ENCODE results near the gene BACE1-AS. TPM values are rescaled to one million over a fixed set of nuclear protein-coding genes. Genes with fewer than 3 reads are reported as not detected.

BACE1-AS gene
- total RNA-seq: 1.8 and 2.5 TPM in 2 replicates

DNA sequence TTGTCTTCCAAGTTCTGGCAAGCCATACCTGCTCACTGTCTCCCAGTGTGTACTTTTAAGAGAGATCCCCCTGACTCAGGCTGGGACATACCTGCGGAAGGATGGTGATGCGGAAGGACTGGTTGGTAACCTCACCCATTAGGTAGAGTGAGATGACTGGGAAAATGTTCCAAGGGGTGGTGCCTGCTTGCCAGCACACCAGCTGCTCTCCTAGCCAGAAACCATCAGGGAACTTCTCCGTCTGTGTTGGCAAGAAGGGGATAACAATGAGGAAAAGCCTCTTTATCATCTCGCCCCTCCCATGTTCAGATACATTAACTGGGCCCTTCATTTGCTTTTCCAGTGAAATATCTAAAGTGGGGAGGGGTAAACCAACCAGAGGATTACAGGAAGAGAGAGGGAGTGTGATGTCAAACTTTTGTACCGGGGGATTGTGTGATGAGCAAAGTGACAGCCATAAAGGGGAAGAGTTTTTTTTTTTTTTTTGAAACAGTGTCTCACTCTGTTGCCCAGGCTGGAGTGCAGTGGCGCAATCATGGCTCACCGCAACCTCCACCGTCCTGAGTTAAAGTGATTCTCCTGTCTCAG lies at the start of gene BACE1-AS:
Gene BACE1-AS (plus strand): TSS at position 538 of the 588 bp plus-strand sequence.

DNA sequence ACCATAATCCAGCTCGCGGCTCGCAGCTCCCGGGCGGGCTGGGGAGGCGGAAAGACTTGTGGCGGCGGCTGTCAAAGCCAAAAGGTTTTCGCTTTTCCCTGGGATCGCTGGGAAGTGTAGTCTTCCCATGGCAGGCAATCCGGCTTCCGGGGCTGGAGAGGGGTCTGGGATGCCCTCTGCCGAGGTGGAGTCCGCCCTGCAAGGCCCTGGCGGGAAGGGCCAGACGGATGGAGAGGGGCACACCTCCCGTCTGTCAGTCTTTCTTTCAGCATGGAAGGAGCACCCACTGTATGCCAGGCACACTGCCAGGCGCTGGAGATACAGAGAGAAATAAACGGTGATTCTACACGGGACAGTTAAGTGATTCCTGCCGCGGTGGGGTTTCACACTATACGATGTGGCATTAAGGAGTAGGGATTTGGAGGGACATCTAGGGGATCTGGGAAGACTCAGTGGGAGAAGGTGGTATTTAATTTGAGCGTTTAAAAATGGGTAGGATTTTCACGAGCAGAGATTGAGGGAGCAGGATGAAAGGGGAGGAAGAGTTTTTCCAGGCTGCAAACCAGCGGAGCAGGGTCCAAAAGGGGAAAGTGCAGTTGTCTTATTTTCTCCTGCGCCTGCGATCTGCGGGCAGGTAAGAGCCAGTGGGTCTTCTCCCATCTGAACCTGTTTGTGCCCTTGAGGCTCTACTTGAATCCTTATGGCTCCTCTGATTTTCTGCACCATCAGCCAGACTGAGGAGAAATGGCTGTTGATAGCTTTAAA lies 25.2 kb downstream of the BACE1-AS start, which contains the start of gene BACE1:
Gene BACE1 (minus strand): TSS at position 60 of the 765 bp plus-strand sequence. CDS start 461 bp downstream, outside the sequence.

DNA sequence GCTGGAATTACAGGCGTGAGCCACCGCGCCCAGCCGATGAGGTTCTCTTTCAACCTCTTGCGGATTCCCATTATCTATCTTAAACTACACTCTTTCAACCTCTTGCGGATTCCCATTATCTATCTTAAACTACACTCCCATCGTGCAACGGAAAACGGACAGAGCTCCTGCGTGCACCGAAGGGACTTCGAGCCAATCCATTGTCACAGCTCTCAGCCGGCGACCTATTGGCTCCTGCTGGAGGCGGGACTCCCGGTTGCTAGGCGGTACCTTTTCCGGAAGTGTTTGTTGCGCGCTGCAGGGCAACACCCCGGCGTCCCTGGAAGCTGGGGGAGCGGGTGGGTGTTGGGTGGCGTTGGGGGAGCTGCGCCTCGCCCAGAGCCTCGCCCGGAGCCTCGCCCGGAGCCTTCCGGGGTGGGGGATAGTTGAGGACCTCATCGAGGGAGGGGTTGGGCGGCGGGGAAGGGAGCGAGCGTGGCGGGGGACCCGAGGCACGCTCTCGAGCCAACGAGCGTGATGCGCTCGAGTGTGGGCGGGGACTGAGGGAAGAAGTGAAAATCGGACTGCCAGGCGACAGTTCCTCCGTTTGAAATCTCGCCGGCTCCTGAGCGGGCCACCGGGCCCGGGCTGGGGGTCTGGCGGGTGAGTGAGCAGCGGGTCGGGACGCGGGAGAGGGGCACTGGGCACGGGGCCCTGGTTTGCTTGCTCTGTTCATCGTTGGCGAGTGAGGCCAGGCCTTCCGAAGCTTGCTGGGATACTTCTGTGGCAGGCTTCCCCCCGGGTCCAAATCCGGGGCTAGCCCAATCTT lies 36.6 kb downstream of the BACE1-AS start, which contains the start of gene CEP164:
Gene CEP164 (plus strand): TSS at position 288 of the 808 bp plus-strand sequence. CDS start 10,733 bp downstream, outside the sequence.

Other genes with a start within 250 kb of the BACE1-AS start
- 7.5 and 10.8 TPM in 2 replicates for gene SIK3, start 192.9 kb upstream of the BACE1-AS start, total RNA-seq
- gene PAFAH1B2, start 147.1 kb upstream of the BACE1-AS start, total RNA-seq: 167 and 169 TPM in 2 replicates
- 8.3 and 16.6 TPM in 2 replicates for gene SIDT2, start 112.6 kb upstream of the BACE1-AS start, total RNA-seq
- 334 and 1,979 TPM in 2 replicates for gene TAGLN, start 92.0 kb upstream of the BACE1-AS start, total RNA-seq
- gene PCSK7, start 59.3 kb upstream of the BACE1-AS start, total RNA-seq: 45.5 and 53.2 TPM in 2 replicates
- gene RNF214, start 58.7 kb upstream of the BACE1-AS start, total RNA-seq: 7.5 and 10.6 TPM in 2 replicates
- 7.9 and 11.7 TPM in 2 replicates for gene BACE1, start 24.9 kb downstream of the BACE1-AS start, total RNA-seq
- 26.2 and 29.4 TPM in 2 replicates for gene CEP164, start 36.5 kb downstream of the BACE1-AS start, total RNA-seq